PC-9 (cell line): ENCODE results near the gene LRRC14B.

ENCODE experiments used
- CTCF ChIP-seq: fragments of 200-600 bp; sonication (generic); conservative IDR thresholded peaks from 2 replicates; pipeline ENCODE4 v1.6.1; 2017; ENCODE audit warnings: mixed run types, antibody characterized with exemption, mild to moderate bottlenecking, moderate library complexity
- EZH2 ChIP-seq: fragments of 200-600 bp; sonication (generic); IDR thresholded peaks from 2 replicates; pipeline ENCODE4 v1.8.0; 2017; ENCODE audit warnings: antibody characterized with exemption, low read depth

GRCh38 chr5:218457-219291 is 27.4 kb downstream of the LRRC14B start:
- TF ChIP-seq CTCF: no peak
- TF ChIP-seq EZH2: no peak
